NB4 (cell line): ENCODE results near the gene PCDHB12.

Source experiments
- CTCF ChIP-seq: IDR thresholded peaks from one replicate; pipeline ENCODE4 v1.5.1; 2012; ENCODE audit warnings: low read depth, low read length
- MYC ChIP-seq: IDR thresholded peaks from 2 replicates; pipeline ENCODE4 v1.6.1; 2011; ENCODE audit warnings: low read depth, low read length
- POLR2A ChIP-seq: IDR thresholded peaks from 2 replicates; pipeline ENCODE4 v1.6.1; 2011; ENCODE audit warnings: mild to moderate bottlenecking; ENCODE audit not compliant: insufficient read length; ENCODE audit errors: extremely low read depth

GRCh38 chr5:141186897-141187512, 21.5 kb upstream of the PCDHB12 start, which contains the start of gene PCDHB9:
- TF ChIP-seq POLR2A (no peak), MYC (no peak), CTCF (peak; percentile 86)
